Mesenchymal stem cell (in vitro differentiated cells and primary cell): ENCODE results near the gene FYN.
"Not testable (repeated sequence)": the region's sequence is repeated elsewhere in the genome, so short reads cannot be mapped to it uniquely, and the experiment has no call there.

Experiments used
- DNase-seq: peaks from one replicate; pipeline ENCODE4 v3.0.0-alpha.2; 2013
- H2AFZ ChIP-seq: one replicate; pipeline ENCODE4 v1.6.1; 2013; ENCODE audit warnings: low read depth, mild to moderate bottlenecking, control low read depth, inconsistent platforms, low read length, moderate library complexity
- H2AK5ac ChIP-seq: 2 replicates; pipeline ENCODE4 v1.6.1; 2013; ENCODE audit warnings: low read length, moderate library complexity, mild to moderate bottlenecking, inconsistent platforms; ENCODE audit not compliant: severe bottlenecking
- H2BK120ac ChIP-seq: one replicate; pipeline ENCODE4 v1.6.1; 2013; ENCODE audit warnings: low read depth, mild to moderate bottlenecking, inconsistent platforms, low read length, moderate library complexity
- H2BK12ac ChIP-seq, 2 experiments: one replicate each; pipeline ENCODE4 v1.6.1; 2013; ENCODE audit warnings: inconsistent platforms in 2 of 2, low read length in 2 of 2, mild to moderate bottlenecking in 2 of 2, moderate library complexity in 2 of 2, control low read depth in 1 of 2
- H2BK15ac ChIP-seq: one replicate; pipeline ENCODE4 v1.6.1; 2013; ENCODE audit warnings: mild to moderate bottlenecking, low read depth, inconsistent platforms; ENCODE audit not compliant: poor library complexity, severe bottlenecking
- H2BK5ac ChIP-seq: 2 replicates; pipeline ENCODE4 v1.6.1; 2013; ENCODE audit warnings: low read depth, mild to moderate bottlenecking, low read length, control low read depth, inconsistent platforms; ENCODE audit not compliant: poor library complexity, severe bottlenecking
- H3K14ac ChIP-seq, 2 experiments: one replicate each; pipeline ENCODE4 v1.6.1; 2013; ENCODE audit warnings: inconsistent platforms in 2 of 2, low read length in 2 of 2, control low read depth in 1 of 2, mild to moderate bottlenecking in 1 of 2, moderate library complexity in 1 of 2
- H3K18ac ChIP-seq, 2 experiments: one replicate each; pipeline ENCODE4 v1.6.1; 2013; ENCODE audit warnings: inconsistent platforms in 2 of 2, low read length in 2 of 2, control low read depth in 1 of 2, low read depth in 1 of 2, mild to moderate bottlenecking in 1 of 2
- H3K23ac ChIP-seq, 2 experiments: one replicate each; pipeline ENCODE4 v1.6.1; 2013; ENCODE audit warnings: inconsistent platforms in 2 of 2, low read length in 2 of 2, mild to moderate bottlenecking in 2 of 2, moderate library complexity in 2 of 2, control low read depth in 1 of 2
- H3K27ac ChIP-seq: 2 replicates; pipeline ENCODE4 v1.5.1; 2013; ENCODE audit warnings: mild to moderate bottlenecking, moderate library complexity, low read length, control low read depth, inconsistent platforms; ENCODE audit not compliant: poor library complexity, severe bottlenecking
- H3K27me3 ChIP-seq, 2 experiments: 2 replicates each; pipeline versions ENCODE4 v1.6.1 to v1.7.0; 2013; ENCODE audit warnings: low read length in 2 of 2, mild to moderate bottlenecking in 2 of 2, moderate library complexity in 2 of 2, control low read depth in 1 of 2, inconsistent platforms in 1 of 2; ENCODE audit not compliant: control insufficient read depth in 1 of 2, insufficient read depth in 1 of 2
- H3K36me3 ChIP-seq, 2 experiments: 2 replicates each; pipeline versions ENCODE4 v1.6.1 to v1.7.0; 2013; ENCODE audit warnings: low read length in 2 of 2, control low read depth in 1 of 2, inconsistent platforms in 1 of 2, low read depth in 1 of 2, mild to moderate bottlenecking in 1 of 2; ENCODE audit not compliant: insufficient read depth in 2 of 2, control insufficient read depth in 1 of 2
- H3K4ac ChIP-seq, 2 experiments: one replicate each; pipeline ENCODE4 v1.6.1; 2013; ENCODE audit warnings: inconsistent platforms in 2 of 2, low read length in 2 of 2, mild to moderate bottlenecking in 2 of 2, moderate library complexity in 2 of 2, control low read depth in 1 of 2, low read depth in 1 of 2
- H3K4me1 ChIP-seq: 2 replicates; pipeline ENCODE4 v1.6.1; 2013; ENCODE audit warnings: low read depth, low read length, control low read depth; ENCODE audit not compliant: control insufficient read depth, insufficient read depth
- H3K4me2 ChIP-seq: 2 replicates; pipeline ENCODE4 v1.6.1; 2013; ENCODE audit warnings: low read length, mild to moderate bottlenecking, inconsistent platforms; ENCODE audit not compliant: poor library complexity, severe bottlenecking
- H3K4me3 ChIP-seq, 2 experiments: 2 replicates each; pipeline versions ENCODE4 v1.5.1 to v1.7.0; 2013; ENCODE audit warnings: low read length in 2 of 2, mild to moderate bottlenecking in 2 of 2, control low read depth in 1 of 2, low read depth in 1 of 2; ENCODE audit not compliant: insufficient read depth in 1 of 2
- H3K79me1 ChIP-seq: replicated peaks from 2 replicates; pipeline ENCODE4 v1.6.1; 2013; ENCODE audit warnings: mild to moderate bottlenecking, control low read depth, low read length, inconsistent platforms; ENCODE audit not compliant: poor library complexity, severe bottlenecking
- H3K9ac ChIP-seq: 2 replicates; pipeline ENCODE4 v1.7.0; 2013; ENCODE audit warnings: mild to moderate bottlenecking, low read length, moderate library complexity
- H3K9me3 ChIP-seq: 2 replicates; pipeline ENCODE4 v1.7.0; 2013; ENCODE audit warnings: mild to moderate bottlenecking, low read length; ENCODE audit not compliant: control insufficient read depth
- H4K8ac ChIP-seq: one replicate; pipeline ENCODE4 v1.6.1; 2013; ENCODE audit warnings: inconsistent platforms, mild to moderate bottlenecking, low read length, moderate library complexity
- H4K91ac ChIP-seq: one replicate; pipeline ENCODE4 v1.6.1; 2013; ENCODE audit warnings: mild to moderate bottlenecking, low read length, inconsistent platforms
- WGBS: methylation state at CpG from one replicate; pipeline ENCODE4 v1.1.7; 2013; ENCODE audit warnings: mixed read lengths; 5-methylcytosine and 5-hydroxymethylcytosine counted together

Gene FYN

DNA sequence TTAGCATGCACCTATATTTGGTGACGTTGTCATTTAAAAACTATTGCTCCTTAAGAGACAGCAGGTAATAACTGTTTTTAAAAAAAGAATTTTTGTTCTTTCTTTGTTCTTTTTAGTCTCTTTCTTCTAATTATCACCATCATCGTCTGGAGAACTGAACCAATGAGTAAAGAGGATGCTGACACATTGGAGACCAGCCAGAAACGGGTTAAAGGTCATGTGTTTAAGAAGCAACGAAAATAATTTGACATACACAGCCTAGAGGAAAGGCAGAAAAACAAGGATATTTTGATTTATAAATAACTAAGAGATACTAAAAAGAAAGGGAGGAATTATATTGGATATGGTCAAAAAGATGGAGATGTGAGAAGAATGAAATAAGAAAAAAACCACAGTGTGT lies 19.2 kb upstream of the FYN start:
- no peak overlapping the region for H3K23ac ChIP-seq
- no peak overlapping the region for H2AK5ac ChIP-seq
- no peaks in the 10 kb centered on the region for H3K36me3 ChIP-seq
- H4K91ac ChIP-seq: no peak overlapping the region
- H2BK15ac ChIP-seq: no peak overlapping the region
- H2BK5ac ChIP-seq: no peak overlapping the region
- H3K4ac ChIP-seq: no peak overlapping the region
- no peaks in the 10 kb centered on the region for H3K79me1 ChIP-seq
- no peak overlapping the region for H3K27ac ChIP-seq
- H3K9ac ChIP-seq: no peak overlapping the region
- no peaks in the 10 kb centered on the region for H3K9me3 ChIP-seq
- H3K27me3 ChIP-seq: no peaks in the 10 kb centered on the region
- H3K4me2 ChIP-seq: no peak overlapping the region
- no peak overlapping the region for H2BK12ac ChIP-seq
- no peak overlapping the region for H3K14ac ChIP-seq
- no peak overlapping the region for H2AFZ ChIP-seq
- H4K8ac ChIP-seq: no peak overlapping the region
- H3K18ac ChIP-seq: no peak overlapping the region
- whole genome bisulfite sequencing: 67% methylated on average over 3 of the region's 4 CpGs
- DNase-seq: no peak
- no peak overlapping the region for H3K4me3 ChIP-seq
- H2BK120ac ChIP-seq: no peak overlapping the region
- H3K4me1 ChIP-seq: no peaks in the 10 kb centered on the region

DNA sequence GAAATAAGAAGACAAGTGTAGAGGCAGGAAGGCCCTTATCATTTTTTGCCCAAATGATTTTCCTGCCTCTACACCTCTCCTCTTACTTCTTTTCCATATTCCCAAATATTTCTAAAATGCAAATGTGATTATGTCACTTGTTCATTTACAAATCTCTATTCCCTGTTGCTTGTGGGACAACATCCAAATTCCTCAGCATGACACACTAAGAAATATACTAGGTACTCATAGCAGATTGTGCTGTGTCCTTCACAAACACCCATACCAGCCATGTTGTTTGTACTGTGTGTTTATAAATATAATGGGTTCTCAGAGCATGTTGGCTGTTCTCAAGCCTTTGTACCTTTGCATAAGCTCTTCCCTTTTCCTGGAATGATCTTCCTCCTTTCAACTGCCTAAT lies 17.7 kb upstream of the FYN start:
- Histone ChIP-seq H3K23ac (no peak overlapping the region), H3K4me3 (no peak overlapping the region), H4K8ac (no peak overlapping the region), H3K4me2 (no peak overlapping the region), H4K91ac (no peak overlapping the region), H2BK120ac (no peak overlapping the region), H2AK5ac (no peak overlapping the region), H3K9me3 (no peaks in the 10 kb centered on the region), H3K4ac (no peak overlapping the region), H3K14ac (no peak overlapping the region), H3K27me3 (no peaks in the 10 kb centered on the region), H3K79me1 (no peaks in the 10 kb centered on the region), H3K18ac (no peak overlapping the region), H3K9ac (no peak overlapping the region), H3K27ac (no peak overlapping the region), H2BK5ac (no peak overlapping the region), H3K36me3 (no peaks in the 10 kb centered on the region), H2BK15ac (no peak overlapping the region), H3K4me1 (no peaks in the 10 kb centered on the region), H2BK12ac (no peak overlapping the region), H2AFZ (no peak overlapping the region)
- no peak for DNase-seq

- WGBS: 29% methylated on average over 10 of the region's 10 CpGs
- no peak overlapping the region for H3K18ac ChIP-seq
- H2BK5ac ChIP-seq: no peak overlapping the region
- peak overlapping the region; percentile 79 for H3K9ac ChIP-seq
- H3K79me1 ChIP-seq: no peaks in the 10 kb centered on the region
- H3K36me3 ChIP-seq: no peaks in the 10 kb centered on the region
- H3K9me3 ChIP-seq: no peaks in the 10 kb centered on the region
- H3K27ac ChIP-seq: no peak overlapping the region
- no peak overlapping the region for H2BK120ac ChIP-seq
- no peak overlapping the region for H3K14ac ChIP-seq
- no peak overlapping the region for H3K23ac ChIP-seq
- H4K91ac ChIP-seq: no peak overlapping the region
- H2AK5ac ChIP-seq: no peak overlapping the region
- H3K27me3 ChIP-seq: no peaks in the 10 kb centered on the region
- H2BK12ac ChIP-seq: no peak overlapping the region
- peak overlapping the region in 1 of 2 experiments; percentile 78 for H3K4me3 ChIP-seq
- no peak overlapping the region for H2BK15ac ChIP-seq
- no peak overlapping the region for H3K4ac ChIP-seq
- H2AFZ ChIP-seq: no peak overlapping the region
- H3K4me1 ChIP-seq: no peaks in the 10 kb centered on the region
- peak overlapping the region; percentile 38 for H3K4me2 ChIP-seq
- DNase-seq: peak; percentile 41
- peak overlapping the region; percentile 54 for H4K8ac ChIP-seq
Observed at GRCh38 chr6:111888928-111889695, 15.9 kb upstream of the FYN start.

GRCh38 chr6:111886793-111887192 lies 13.5 kb upstream of the FYN start:
- not testable (repeated sequence) for H2BK120ac ChIP-seq, H3K27me3 ChIP-seq, H3K4me3 ChIP-seq, H3K27ac ChIP-seq, H3K36me3 ChIP-seq, DNase-seq, H2BK5ac ChIP-seq, H4K91ac ChIP-seq, H2AK5ac ChIP-seq, H3K79me1 ChIP-seq, H3K9me3 ChIP-seq, H3K14ac ChIP-seq, H3K4me1 ChIP-seq, H4K8ac ChIP-seq, H3K4me2 ChIP-seq, H2BK12ac ChIP-seq, H3K18ac ChIP-seq, H2BK15ac ChIP-seq, H2AFZ ChIP-seq, H3K4ac ChIP-seq, H3K9ac ChIP-seq, H3K23ac ChIP-seq
- 100% methylated on average over 2 of the region's 2 CpGs for WGBS
